ENCODE measurements around the gene MGMT.

Gene MGMT

GRCh38 chr10:129645487-129645886, 178.4 kb downstream of the MGMT start:
- DNase-seq (ENCODE audit: low read depth): no peak
- no peak overlapping the region for H3K4me3 ChIP-seq (ENCODE audit: low read depth, low read length)
- TF ChIP-seq CTCF (IDR thresholded peaks at IDR 0.05; ENCODE audit: control insufficient read depth, extremely low read depth, insufficient read depth): no peak

- no peak for DNase-seq (ENCODE audit: low read depth)
- no peak for TF ChIP-seq CTCF (IDR thresholded peaks at IDR 0.05; ENCODE audit: control insufficient read depth, extremely low read depth, insufficient read depth)
- H3K4me3 ChIP-seq (ENCODE audit: low read depth, low read length): no peak overlapping the region
Measured at GRCh38 chr10:129646973-129647372, 179.9 kb downstream of the MGMT start.

GRCh38 chr10:129647590-129647989, 180.5 kb downstream of the MGMT start:
- no peak overlapping the region for H3K4me3 ChIP-seq (ENCODE audit: low read depth, low read length)
- DNase-seq (ENCODE audit: low read depth): no peak
- TF ChIP-seq CTCF (IDR thresholded peaks at IDR 0.05; ENCODE audit: control insufficient read depth, extremely low read depth, insufficient read depth): no peak

GRCh38 chr10:129648856-129649255, 181.8 kb downstream of the MGMT start:
- no peak for TF ChIP-seq CTCF (IDR thresholded peaks at IDR 0.05; ENCODE audit: control insufficient read depth, extremely low read depth, insufficient read depth)
- H3K4me3 ChIP-seq (ENCODE audit: low read depth, low read length): no peak overlapping the region
- no peak for DNase-seq (ENCODE audit: low read depth)

GRCh38 chr10:129652021-129652420, 185.0 kb downstream of the MGMT start:
- TF ChIP-seq CTCF (IDR thresholded peaks at IDR 0.05; ENCODE audit: control insufficient read depth, extremely low read depth, insufficient read depth): no peak

GRCh38 chr10:129652521-129653201, 185.6 kb downstream of the MGMT start:
- DNase-seq (ENCODE audit: low read depth): no peak
- no peak overlapping the region for H3K4me3 ChIP-seq (ENCODE audit: low read depth, low read length)
- TF ChIP-seq CTCF (IDR thresholded peaks at IDR 0.05; ENCODE audit: control insufficient read depth, extremely low read depth, insufficient read depth): no peak

More at GRCh38 chr10:129652021-129652420, 185.0 kb downstream of the MGMT start:
- DNase-seq (ENCODE audit: low read depth): no peak
- H3K4me3 ChIP-seq (ENCODE audit: low read depth, low read length): no peak overlapping the region

GRCh38 chr10:129653428-129653827, 186.4 kb downstream of the MGMT start:
- DNase-seq (ENCODE audit: low read depth): no peak
- TF ChIP-seq CTCF (IDR thresholded peaks at IDR 0.05; ENCODE audit: control insufficient read depth, extremely low read depth, insufficient read depth): no peak

More at GRCh38 chr10:129653428-129653827, 186.4 kb downstream of the MGMT start:
- H3K4me3 ChIP-seq (ENCODE audit: low read depth, low read length): no peak overlapping the region
